Spleen (tissue), 11 donors: ENCODE results near the gene SPATA2. TPM values are rescaled to one million over a fixed set of nuclear protein-coding genes. Genes with fewer than 3 reads are reported as not detected.
A peak's percentile ranks its signal among the peaks of the same experiment; 100 is the strongest.

Source experiments
- DNase-seq: peaks from one replicate; pipeline ENCODE4 v3.0.0-alpha.2; 2020
- H3K27ac ChIP-seq, 8 donors: fragments of 200-600 bp; sonication (generic) in 7 of 8; 1 replicate in 4 of 8; 2 replicates in 4 of 8; pipeline versions ENCODE4 v1.5.0 to v1.8.0; 2016 to 2021; ENCODE audit warnings: inconsistent platforms in 4 of 8, mild to moderate bottlenecking in 4 of 8, moderate library complexity in 1 of 8
- H3K27me3 ChIP-seq, 7 donors: fragments of 200-600 bp; sonication (generic) in 6 of 7; replicated peaks in 1 of 7; 1 replicate in 4 of 7; 2 replicates in 3 of 7; pipeline versions ENCODE4 v1.5.0 to v1.8.0; 2016 to 2021; ENCODE audit warnings: inconsistent platforms in 3 of 7, mild to moderate bottlenecking in 1 of 7
- H3K36me3 ChIP-seq, 6 donors: fragments of 200-600 bp; sonication (generic) in 5 of 6; 1 replicate in 4 of 6; 2 replicates in 2 of 6; pipeline versions ENCODE4 v1.5.0 to v1.8.0; 2016 to 2021; ENCODE audit warnings: inconsistent platforms in 2 of 6
- H3K4me1 ChIP-seq, 6 donors: fragments of 200-600 bp; sonication (generic) in 5 of 6; 1 replicate in 3 of 6; 2 replicates in 3 of 6; pipeline versions ENCODE4 v1.5.0 to v1.8.0; 2016 to 2021; ENCODE audit warnings: inconsistent platforms in 3 of 6
- H3K4me3 ChIP-seq, 8 donors: fragments of 200-600 bp; sonication (generic) in 7 of 8; 1 replicate in 4 of 8; 2 replicates in 4 of 8; pipeline versions ENCODE4 v1.5.0 to v1.8.0; 2016 to 2021; ENCODE audit warnings: inconsistent platforms in 4 of 8, mild to moderate bottlenecking in 4 of 8, moderate library complexity in 2 of 8
- H3K9me3 ChIP-seq, 8 donors: fragments of 200-600 bp; sonication (generic) in 7 of 8; 1 replicate in 4 of 8; 2 replicates in 4 of 8; pipeline versions ENCODE4 v1.5.0 to v1.8.0; 2016 to 2021; ENCODE audit warnings: inconsistent platforms in 4 of 8
- POLR2A ChIP-seq, 3 donors: fragments of 450-650 bp; IDR thresholded peaks; one replicate each; pipeline ENCODE4 v1.5.1; 2017; ENCODE audit warnings: antibody characterized with exemption in 3 of 3, mild to moderate bottlenecking in 1 of 3
- POLR2AphosphoS5 ChIP-seq, 3 donors: sonication (generic); formaldehyde crosslinking; IDR thresholded peaks; one replicate each; pipeline ENCODE4 v1.5.1; 2017; ENCODE audit warnings: antibody characterized with exemption in 3 of 3
- WGBS, 5 donors: extraction: QIAGEN DNeasy Blood & Tissue Kit in 3 of 5; methylation state at CpG; one replicate each; pipeline versions ENCODE4 v1.1.5 to v1.1.7; 2013 to 2018; 5-methylcytosine and 5-hydroxymethylcytosine counted together
- intact Hi-C: fragments of 100-400 bp; cut with DNase I; formaldehyde crosslinking; loops from one replicate; pipeline ENCODE4 v1.15.0; 2023; ENCODE audit warnings: low total_unique reads
- polyA plus RNA-seq, 3 donors: library from polyadenylated mRNA; stranded (reverse); fragments of 200-250 nt; gene quantifications; one replicate each; pipeline ENCODE4 v1.2.1, GENCODE V29; 2013
- total RNA-seq, 7 donors: library from RNA; depleted of rRNA in 3 of 7; stranded (reverse); fragments of >200 nt in 3 of 7; fragmentation: NEBNext Ultra II Directional in 4 of 7; extraction: Animal tissue kit (Norgen Biotek cat#: 25700) in 4 of 7; gene quantifications; one replicate each; pipeline versions ENCODE4 v1.1.0 to v1.2.1, GENCODE V29; 2016 to 2021
- TF ChIP-seq, protein P1 (sequence below), 11 experiments: fragments of 200-600 bp in 7 of 11; fragments of 450-650 bp in 4 of 11; sonication (generic) in 4 of 11; IDR thresholded peaks in 8 of 11; conservative IDR thresholded peaks in 3 of 11; 1 replicate in 7 of 11; 2 replicates in 4 of 11; pipeline versions ENCODE4 v1.4.0 to v1.8.0; 2016 to 2021; ENCODE audit warnings: antibody characterized with exemption in 11 of 11, inconsistent platforms in 4 of 11, mild to moderate bottlenecking in 1 of 11
- donor health status: healthy with polysubstance abuse.
- donor health status: DM: no; HTN: no; CAD: no; lungs with moderate emphysema.
- donor health status: DM: no; HTN: no; CAD: no.
- donor health status: Bipolar disorder and iron deficiency.
- donor health status: healthy.
- donor health status: DM: no; HTN: no; CAD: no.
- donor health status: DM: yes; HTN: yes; CAD: no.

SPATA2 gene
- total and polyA plus RNA-seq, 10 donors: 2.9 to 33.2 (median 13.7) TPM

DNA sequence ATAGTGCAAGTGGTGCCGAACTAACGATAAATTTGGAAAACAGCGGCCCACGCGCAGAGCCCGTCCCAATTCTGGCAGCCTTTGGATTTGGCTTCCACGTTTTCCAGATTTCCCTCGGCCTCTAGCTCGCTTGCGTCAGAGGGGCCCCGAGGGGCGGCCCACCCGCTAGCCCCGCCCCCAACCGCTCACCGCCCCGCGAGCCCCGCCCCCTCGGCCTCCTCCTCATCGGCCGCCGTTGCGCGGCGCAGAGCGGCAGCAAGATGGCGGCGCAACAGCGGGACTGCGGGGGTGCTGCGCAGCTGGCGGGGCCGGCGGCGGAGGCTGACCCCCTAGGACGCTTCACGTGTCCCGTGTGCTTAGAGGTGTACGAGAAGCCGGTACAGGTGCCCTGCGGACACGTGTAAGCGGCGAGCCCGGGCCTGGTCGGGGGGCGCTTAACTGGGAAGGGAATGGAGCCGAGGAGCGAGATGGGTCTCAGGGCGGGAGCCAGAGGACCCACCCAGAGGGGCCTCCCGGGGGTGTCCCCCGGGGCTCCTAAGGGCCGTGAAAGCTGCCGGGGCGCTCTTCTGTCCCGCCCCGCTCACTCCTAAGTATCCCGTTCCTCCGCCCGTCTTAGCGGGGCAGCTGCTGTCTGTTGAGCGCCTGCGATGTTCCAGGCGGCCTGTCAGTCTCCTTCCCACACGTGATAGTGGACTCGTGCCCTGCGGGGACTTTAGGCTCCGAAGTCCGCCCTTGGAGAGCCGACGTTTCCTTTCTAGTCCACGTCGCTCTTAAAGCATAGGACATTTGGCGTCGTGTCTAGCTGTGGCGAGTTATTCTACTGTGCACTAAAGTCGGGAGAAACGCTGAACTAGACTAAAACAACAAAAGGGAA is 21.1 kb upstream of the SPATA2 start, which contains the start of gene RNF114:
RNF114 (plus strand) TSS at position 245 of the 874 bp plus-strand sequence; CDS start at position 261, 16 bp downstream.
- intact Hi-C loops: no loop called here
- Histone ChIP-seq H3K27me3 (no peaks in the 10 kb centered on the region), H3K4me1 (peaks cover 27 to 68% (median 56%) of the 10 kb centered on the region in 6 donors), H3K9me3 (no peaks in the 10 kb centered on the region), H3K27ac (peak within 1 kb of the TSS; percentile 85 to 98 (median 95)), H3K36me3 (peaks cover 0 to 28% (median 10%) of the 10 kb centered on the region in 6 donors), H3K4me3 (peak within 1 kb of the TSS; percentile 87 to 100 (median 98))
- 0% methylated on average over 31 to 79 of the region's 79 CpGs for WGBS, 5 donors
- peak; percentile 97 for DNase-seq
- TF ChIP-seq, protein P1, sequence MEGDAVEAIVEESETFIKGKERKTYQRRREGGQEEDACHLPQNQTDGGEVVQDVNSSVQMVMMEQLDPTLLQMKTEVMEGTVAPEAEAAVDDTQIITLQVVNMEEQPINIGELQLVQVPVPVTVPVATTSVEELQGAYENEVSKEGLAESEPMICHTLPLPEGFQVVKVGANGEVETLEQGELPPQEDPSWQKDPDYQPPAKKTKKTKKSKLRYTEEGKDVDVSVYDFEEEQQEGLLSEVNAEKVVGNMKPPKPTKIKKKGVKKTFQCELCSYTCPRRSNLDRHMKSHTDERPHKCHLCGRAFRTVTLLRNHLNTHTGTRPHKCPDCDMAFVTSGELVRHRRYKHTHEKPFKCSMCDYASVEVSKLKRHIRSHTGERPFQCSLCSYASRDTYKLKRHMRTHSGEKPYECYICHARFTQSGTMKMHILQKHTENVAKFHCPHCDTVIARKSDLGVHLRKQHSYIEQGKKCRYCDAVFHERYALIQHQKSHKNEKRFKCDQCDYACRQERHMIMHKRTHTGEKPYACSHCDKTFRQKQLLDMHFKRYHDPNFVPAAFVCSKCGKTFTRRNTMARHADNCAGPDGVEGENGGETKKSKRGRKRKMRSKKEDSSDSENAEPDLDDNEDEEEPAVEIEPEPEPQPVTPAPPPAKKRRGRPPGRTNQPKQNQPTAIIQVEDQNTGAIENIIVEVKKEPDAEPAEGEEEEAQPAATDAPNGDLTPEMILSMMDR (IDR thresholded peaks at IDR 0.05 in 8 of 11, conservative IDR thresholded peaks at IDR 0.05 in 3 of 11): peak in 5 of 11 experiments; percentile 7 to 50 (median 20)
- TF ChIP-seq POLR2AphosphoS5 (IDR thresholded peaks at IDR 0.05) (peak; percentile 98 to 99 (median 99)), POLR2A (IDR thresholded peaks at IDR 0.05) (peak; percentile 60 to 93 (median 74))

DNA sequence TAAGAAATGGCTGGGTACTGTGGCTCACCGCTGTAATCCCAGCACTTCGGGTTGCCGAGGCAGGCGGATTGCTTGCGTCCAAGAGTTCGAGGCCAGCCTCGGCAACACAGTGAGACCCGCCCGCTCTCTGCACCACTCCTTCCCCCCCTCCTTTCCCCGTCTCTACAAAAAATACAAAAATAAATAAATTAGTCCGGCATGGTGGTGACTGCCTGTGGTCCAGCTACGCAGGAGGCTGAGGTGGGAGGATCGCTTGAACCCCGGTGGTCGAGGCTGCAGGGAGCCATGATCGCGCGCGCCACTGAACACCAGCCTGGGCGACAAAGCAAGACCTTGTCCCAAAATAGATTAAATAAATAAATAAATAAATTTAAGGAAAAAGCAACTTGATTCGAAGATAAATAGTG is 20.4 kb upstream of the SPATA2 start:
- Histone ChIP-seq H3K4me3 (peak overlapping the region; percentile 87 to 100 (median 98)), H3K36me3 (peaks cover 0 to 21% (median 4%) of the 10 kb centered on the region in 6 donors), H3K9me3 (no peaks in the 10 kb centered on the region), H3K27ac (peak overlapping the region; percentile 30 to 98 (median 95)), H3K4me1 (peaks cover 22 to 62% (median 52%) of the 10 kb centered on the region in 6 donors), H3K27me3 (no peaks in the 10 kb centered on the region)
- peak; percentile 85 for DNase-seq
- intact Hi-C loops: no loop called here
- 37 to 56% (median 46%) methylated on average over 21 of the region's 21 CpGs for WGBS, 5 donors
- TF ChIP-seq, protein P1 (IDR thresholded peaks at IDR 0.05 in 8 of 11, conservative IDR thresholded peaks at IDR 0.05 in 3 of 11): no peak
- no peak for TF ChIP-seq POLR2AphosphoS5 (IDR thresholded peaks at IDR 0.05)
- TF ChIP-seq POLR2A (IDR thresholded peaks at IDR 0.05): no peak

DNA sequence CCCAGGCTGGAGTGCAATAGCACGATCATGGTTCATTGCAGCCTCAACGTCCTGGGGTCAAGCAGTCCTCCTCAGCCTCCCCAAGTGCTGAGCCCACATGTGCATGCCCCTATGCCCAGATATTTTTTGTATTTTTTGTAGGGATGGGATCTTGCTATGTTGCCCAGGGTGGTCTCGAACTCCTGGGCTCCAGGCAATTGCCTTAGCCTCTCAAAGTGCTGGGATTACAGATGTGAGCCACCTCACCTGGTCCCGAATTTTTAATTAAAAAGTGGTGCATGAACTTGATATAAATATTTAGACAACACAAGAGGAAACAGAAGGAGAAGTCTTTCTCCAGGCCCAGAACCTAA is 13.8 kb upstream of the SPATA2 start:
- Histone ChIP-seq H3K36me3 (no peaks in the 10 kb centered on the region), H3K27me3 (no peaks in the 10 kb centered on the region), H3K4me3 (no peak overlapping the region), H3K27ac (peak overlapping the region in 6 of 8 donors; percentile 10 to 68 (median 36)), H3K4me1 (peaks cover 5 to 23% (median 11%) of the 10 kb centered on the region in 6 donors), H3K9me3 (no peaks in the 10 kb centered on the region)
- intact Hi-C loops: no loop called here
- WGBS, 5 donors: 36 to 47% (median 42%) methylated on average over 4 of the region's 4 CpGs
- no peak for DNase-seq
- TF ChIP-seq, protein P1 (IDR thresholded peaks at IDR 0.05 in 8 of 11, conservative IDR thresholded peaks at IDR 0.05 in 3 of 11): no peak
- no peak for TF ChIP-seq POLR2A (IDR thresholded peaks at IDR 0.05)
- TF ChIP-seq POLR2AphosphoS5 (IDR thresholded peaks at IDR 0.05): no peak
